Gastroesophageal sphincter (tissue), 4 donors: ENCODE results near the gene KIAA1958. TPM values are rescaled to one million over a fixed set of nuclear protein-coding genes. Genes with fewer than 3 reads are reported as not detected.

Experiments used
- ATAC-seq: fragments of 150-250 bp; one replicate; pipeline ENCODE4 v1.9.1; 2016; ENCODE audit warnings: mild to moderate bottlenecking, moderate library complexity
- H3K27ac ChIP-seq, 4 donors: fragments of 200-600 bp; sonication (generic) in 3 of 4; 1 replicate in 3 of 4; 2 replicates in 1 of 4; pipeline ENCODE4 v1.5.1; 2016 to 2019
- H3K27me3 ChIP-seq: fragments of 200-600 bp; sonication (generic); one replicate; pipeline ENCODE4 v1.5.1; 2019
- H3K36me3 ChIP-seq, 2 donors: fragments of 200-600 bp; sonication (generic); one replicate each; pipeline ENCODE4 v1.5.1; 2019; ENCODE audit warnings: control low read depth in 1 of 2
- H3K4me1 ChIP-seq, 3 donors: fragments of 200-600 bp; sonication (generic); 1 replicate in 2 of 3; 2 replicates in 1 of 3; pipeline ENCODE4 v1.5.1; 2016 to 2019; ENCODE audit warnings: control low read depth in 2 of 3
- H3K4me3 ChIP-seq, 2 donors: fragments of 200-600 bp; sonication (generic); one replicate each; pipeline ENCODE4 v1.5.1; 2019; ENCODE audit warnings: mild to moderate bottlenecking in 1 of 2, moderate library complexity in 1 of 2
- H3K9me3 ChIP-seq, 3 donors: fragments of 200-600 bp; sonication (generic); one replicate each; pipeline ENCODE4 v1.5.1; 2017 to 2019; ENCODE audit warnings: control low read depth in 2 of 3
- EP300 ChIP-seq: sonication (generic); formaldehyde crosslinking; IDR thresholded peaks from one replicate; pipeline ENCODE4 v1.6.1; 2017; ENCODE audit warnings: antibody characterized with exemption, mild to moderate bottlenecking
- POLR2A ChIP-seq, 2 donors: fragments of 450-650 bp; IDR thresholded peaks; one replicate each; pipeline ENCODE4 v1.6.1; 2017; ENCODE audit warnings: antibody characterized with exemption in 2 of 2, mild to moderate bottlenecking in 2 of 2, moderate library complexity in 1 of 2
- POLR2AphosphoS5 ChIP-seq: sonication (generic); formaldehyde crosslinking; IDR thresholded peaks from one replicate; pipeline ENCODE4 v1.6.1; 2017; ENCODE audit warnings: antibody characterized with exemption
- WGBS, 2 donors: methylation state at CpG; one replicate each; pipeline ENCODE4 v1.1.5; 2018; ENCODE audit warnings: low coverage in 1 of 2; 5-methylcytosine and 5-hydroxymethylcytosine counted together
- total RNA-seq, 4 donors: library from RNA; depleted of rRNA; stranded (reverse); fragments of >200 nt; gene quantifications; one replicate each; pipeline ENCODE4 v1.1.0, GENCODE V29; 2016
- TF ChIP-seq, protein P1 (sequence below), 4 experiments: fragments of 200-600 bp in 2 of 4; fragments of 450-650 bp in 2 of 4; sonication (generic) in 1 of 4; IDR thresholded peaks; one replicate each; pipeline ENCODE4 v1.5.1; 2017 to 2019; ENCODE audit warnings: antibody characterized with exemption in 4 of 4, mild to moderate bottlenecking in 2 of 4, moderate library complexity in 2 of 4

KIAA1958 gene
- total RNA-seq, 4 donors from 2014 or later, result 3.5 to 8.4 (median 3.9) TPM

DNA sequence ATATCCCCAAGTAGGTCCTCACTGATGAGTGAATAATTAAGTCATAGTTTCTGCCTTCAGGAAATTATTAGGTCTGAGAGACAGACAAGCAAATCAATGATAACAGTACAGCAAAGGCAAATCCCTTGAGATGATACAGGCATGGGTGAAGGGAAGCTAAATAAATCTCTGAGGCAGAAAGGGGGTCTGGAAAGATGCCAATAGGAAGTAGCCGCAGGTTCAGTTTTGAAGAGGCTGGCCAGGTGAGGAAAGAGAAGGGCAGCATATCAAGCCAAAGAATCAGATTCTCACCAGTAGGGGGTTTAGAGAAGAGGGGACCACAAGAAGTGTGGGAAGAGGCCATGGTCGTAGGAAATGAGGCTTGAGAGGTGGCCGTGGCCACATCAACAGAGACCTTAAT lies 85.8 kb downstream of the KIAA1958 start:
- no peak for ATAC-seq
- 29 to 56% methylated on average over 1 to 3 of the region's 3 CpGs for WGBS, 2 donors
- Histone ChIP-seq H3K9me3 (no peaks in the 10 kb centered on the region), H3K4me1 (no peaks in the 10 kb centered on the region), H3K4me3 (no peak overlapping the region), H3K36me3 (peaks cover 0 to 10% of the 10 kb centered on the region in 2 donors), H3K27ac (no peak overlapping the region), H3K27me3 (no peaks in the 10 kb centered on the region)
- TF ChIP-seq POLR2A (IDR thresholded peaks at IDR 0.05) (no peak), POLR2AphosphoS5 (no peak), EP300 (no peak)
- TF ChIP-seq, protein P1, sequence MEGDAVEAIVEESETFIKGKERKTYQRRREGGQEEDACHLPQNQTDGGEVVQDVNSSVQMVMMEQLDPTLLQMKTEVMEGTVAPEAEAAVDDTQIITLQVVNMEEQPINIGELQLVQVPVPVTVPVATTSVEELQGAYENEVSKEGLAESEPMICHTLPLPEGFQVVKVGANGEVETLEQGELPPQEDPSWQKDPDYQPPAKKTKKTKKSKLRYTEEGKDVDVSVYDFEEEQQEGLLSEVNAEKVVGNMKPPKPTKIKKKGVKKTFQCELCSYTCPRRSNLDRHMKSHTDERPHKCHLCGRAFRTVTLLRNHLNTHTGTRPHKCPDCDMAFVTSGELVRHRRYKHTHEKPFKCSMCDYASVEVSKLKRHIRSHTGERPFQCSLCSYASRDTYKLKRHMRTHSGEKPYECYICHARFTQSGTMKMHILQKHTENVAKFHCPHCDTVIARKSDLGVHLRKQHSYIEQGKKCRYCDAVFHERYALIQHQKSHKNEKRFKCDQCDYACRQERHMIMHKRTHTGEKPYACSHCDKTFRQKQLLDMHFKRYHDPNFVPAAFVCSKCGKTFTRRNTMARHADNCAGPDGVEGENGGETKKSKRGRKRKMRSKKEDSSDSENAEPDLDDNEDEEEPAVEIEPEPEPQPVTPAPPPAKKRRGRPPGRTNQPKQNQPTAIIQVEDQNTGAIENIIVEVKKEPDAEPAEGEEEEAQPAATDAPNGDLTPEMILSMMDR (IDR thresholded peaks at IDR 0.05), result no peak

DNA sequence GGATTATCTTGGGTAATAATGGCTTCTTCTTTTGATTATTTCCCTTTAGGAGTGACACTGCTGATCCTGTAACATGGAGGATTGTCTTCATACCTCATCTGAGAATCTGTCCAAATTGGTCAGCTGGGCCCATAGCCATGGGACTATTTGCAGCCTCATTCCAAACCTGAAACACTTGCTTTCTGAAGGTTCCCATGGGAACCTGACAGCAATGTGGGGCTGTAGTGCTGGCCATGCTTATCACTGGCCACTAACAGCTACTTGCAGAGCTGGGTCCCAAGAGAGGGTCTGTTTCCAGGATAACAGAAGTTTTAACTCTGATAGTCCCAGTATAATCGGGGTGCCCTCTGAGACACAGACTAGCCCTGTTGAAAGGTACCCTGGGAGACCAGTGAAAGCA lies 87.4 kb downstream of the KIAA1958 start:
- no CpG with 5 or more reads among the region's 1 CpG for WGBS, 2 donors
- ATAC-seq, result no peak

DNA sequence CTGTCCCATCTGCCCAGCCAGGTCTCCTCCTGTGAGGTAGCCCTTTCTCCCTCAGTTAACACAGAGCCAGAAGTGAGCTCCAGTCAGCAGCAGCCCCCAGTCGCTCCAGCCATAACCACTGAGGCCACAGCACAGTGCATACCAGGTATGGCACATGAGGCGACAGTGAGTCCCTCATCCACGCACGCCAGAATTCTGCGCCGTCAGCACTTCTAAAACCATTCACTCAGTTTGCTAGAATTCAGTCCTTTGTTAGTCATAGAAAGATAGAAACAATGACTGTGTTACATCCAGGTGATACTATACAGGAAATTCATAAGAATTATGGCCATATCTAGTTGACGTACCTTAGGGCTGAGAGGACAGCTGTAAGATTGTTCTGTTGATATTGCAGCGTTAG lies 88.5 kb downstream of the KIAA1958 start:
- Histone ChIP-seq H3K36me3 (peaks cover 0 to 10% of the 10 kb centered on the region in 2 donors), H3K27me3 (no peaks in the 10 kb centered on the region), H3K27ac (no peak overlapping the region), H3K9me3 (no peaks in the 10 kb centered on the region), H3K4me3 (no peak overlapping the region), H3K4me1 (no peaks in the 10 kb centered on the region)
- WGBS, 2 donors, result 98 to 99% methylated on average over 6 to 7 of the region's 8 CpGs
- TF ChIP-seq EP300, result no peak
- no peak for TF ChIP-seq POLR2A (IDR thresholded peaks at IDR 0.05)
- TF ChIP-seq, protein P1 (IDR thresholded peaks at IDR 0.05), result no peak
- no peak for TF ChIP-seq POLR2AphosphoS5
- ATAC-seq, result no peak

More for the DNA sequence above, 87.4 kb downstream of the KIAA1958 start:
- no peak for TF ChIP-seq POLR2AphosphoS5
- TF ChIP-seq, protein P1 (IDR thresholded peaks at IDR 0.05), result no peak
- TF ChIP-seq POLR2A (IDR thresholded peaks at IDR 0.05), result no peak
- no peak for TF ChIP-seq EP300
- Histone ChIP-seq H3K27ac (no peak overlapping the region), H3K4me3 (no peak overlapping the region), H3K4me1 (no peaks in the 10 kb centered on the region), H3K36me3 (peaks cover 0 to 10% of the 10 kb centered on the region in 2 donors), H3K27me3 (no peaks in the 10 kb centered on the region), H3K9me3 (no peaks in the 10 kb centered on the region)

DNA sequence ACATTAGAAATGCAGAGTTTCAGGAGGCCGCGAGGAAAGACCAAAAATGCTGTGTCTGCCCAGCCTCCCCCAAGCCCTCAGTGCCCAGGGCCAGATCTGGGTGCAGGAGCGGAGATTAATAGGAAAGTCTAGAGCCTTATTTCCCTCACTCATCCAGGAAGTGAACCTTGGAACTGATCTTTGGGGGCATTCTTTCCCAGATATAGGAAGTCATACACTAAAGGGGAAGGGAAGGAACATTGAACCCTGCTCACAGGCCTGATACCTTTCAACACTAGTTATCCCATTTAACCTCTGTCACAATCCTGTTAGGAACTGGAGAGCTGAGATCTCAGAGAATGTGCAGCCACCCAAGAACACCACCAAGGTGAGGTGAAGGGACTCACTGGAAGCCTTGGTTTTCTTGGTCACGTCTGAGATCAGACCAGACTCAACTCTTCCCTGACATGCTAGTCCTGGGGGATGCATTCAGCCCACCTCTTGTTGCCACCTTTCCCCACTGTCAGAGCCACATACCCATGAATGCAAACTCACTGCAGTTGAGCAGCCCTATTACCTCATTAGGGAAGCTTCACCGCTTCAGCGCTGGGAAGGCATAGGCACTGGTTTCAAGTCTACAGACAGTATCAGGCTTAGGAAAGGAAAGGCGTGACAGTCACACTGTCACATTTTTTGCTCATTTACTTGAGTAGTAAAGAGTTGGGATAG lies 95.0 kb downstream of the KIAA1958 start:
- no peak for TF ChIP-seq POLR2AphosphoS5
- TF ChIP-seq POLR2A (IDR thresholded peaks at IDR 0.05), result no peak
- no peak for TF ChIP-seq EP300
- TF ChIP-seq, protein P1 (IDR thresholded peaks at IDR 0.05), result no peak
- 80 to 84% methylated on average over 2 to 5 of the region's 7 CpGs for WGBS, 2 donors
- no peaks in the 10 kb centered on the region for H3K36me3 ChIP-seq
- H3K9me3 ChIP-seq, result no peaks in the 10 kb centered on the region
- no peaks in the 10 kb centered on the region for H3K4me1 ChIP-seq
- no peak overlapping the region for H3K4me3 ChIP-seq
- H3K27ac ChIP-seq, result no peak overlapping the region
- H3K27me3 ChIP-seq, result no peaks in the 10 kb centered on the region
- no peak for ATAC-seq
